HG03103 (cell line): ENCODE results near the gene LOXL3.
A peak's percentile ranks its signal among the peaks of the same experiment; 100 is the strongest.

ENCODE experiments used
- ATAC-seq: cut with Tn5 transposase; IDR thresholded peaks from one replicate; pipeline ENCODE4 v1.9.1; 2021; ENCODE audit warnings: low read depth; ENCODE audit not compliant: unreplicated experiment

The LOXL3 gene

GRCh38 chr2:74553892-74554819, at the start of gene LOXL3, which contains the start of gene DOK1:
Gene LOXL3, minus strand, starts transcription at chr2:74553942. Its CDS starts 1,308 bp downstream, at chr2:74552634.
Gene DOK1, plus strand, starts transcription at chr2:74554720. Its CDS starts 35 bp downstream, at chr2:74554755.
- ATAC-seq, result peak; percentile 43

- no peak for ATAC-seq
Measured at GRCh38 chr2:74602586-74603281, 49.0 kb upstream of the LOXL3 start.

GRCh38 chr2:74599676-74600075, 45.9 kb upstream of the LOXL3 start:
- no peak for ATAC-seq

GRCh38 chr2:74597410-74597809, 43.7 kb upstream of the LOXL3 start:
- no peak for ATAC-seq

- ATAC-seq, result no peak
Measured at GRCh38 chr2:74596584-74596983, 42.8 kb upstream of the LOXL3 start.

- ATAC-seq, result no peak
Measured at GRCh38 chr2:74593826-74594772, 40.4 kb upstream of the LOXL3 start.

- no peak for ATAC-seq
Measured at GRCh38 chr2:74588664-74589063, 34.9 kb upstream of the LOXL3 start.

- ATAC-seq, result peak; percentile 45
Measured at GRCh38 chr2:74587664-74588277, 34.0 kb upstream of the LOXL3 start.

GRCh38 chr2:74585406-74586185, 31.9 kb upstream of the LOXL3 start:
- ATAC-seq, result no peak

GRCh38 chr2:74584088-74584645, 30.4 kb upstream of the LOXL3 start:
- ATAC-seq, result no peak

- ATAC-seq, result no peak
Measured at GRCh38 chr2:74583504-74583903, 29.8 kb upstream of the LOXL3 start.

GRCh38 chr2:74582184-74582583, 28.4 kb upstream of the LOXL3 start:
- no peak for ATAC-seq

- ATAC-seq, result no peak
Measured at GRCh38 chr2:74581463-74581862, 27.7 kb upstream of the LOXL3 start.

GRCh38 chr2:74578408-74578807, 24.7 kb upstream of the LOXL3 start:
- ATAC-seq, result peak; percentile 41

- no peak for ATAC-seq
Measured at GRCh38 chr2:74577448-74577847, 23.7 kb upstream of the LOXL3 start.

GRCh38 chr2:74576863-74577229, 23.1 kb upstream of the LOXL3 start:
- ATAC-seq, result no peak

GRCh38 chr2:74576211-74576862, 22.6 kb upstream of the LOXL3 start:
- ATAC-seq, result no peak

GRCh38 chr2:74575320-74575719, 21.6 kb upstream of the LOXL3 start:
- ATAC-seq, result no peak
